Nephron progenitor cell (in vitro differentiated cells): ENCODE measurements around the gene ARHGAP42.

Experiments
- DNase-seq: peaks from one replicate; pipeline ENCODE4 v3.0.0; 2021
- H3K27ac Mint-ChIP-seq: 2 replicates; pipeline ENCODE4 v1.8.0; 2021; ENCODE audit warnings: mild to moderate bottlenecking, moderate library complexity, mixed read lengths
- H3K27me3 Mint-ChIP-seq: 2 replicates; pipeline ENCODE4 v1.8.0; 2021; ENCODE audit warnings: mild to moderate bottlenecking, low read depth, mixed read lengths; ENCODE audit not compliant: poor library complexity
- H3K36me3 Mint-ChIP-seq: 2 replicates; pipeline ENCODE4 v1.8.0; 2021; ENCODE audit warnings: low read depth, mixed read lengths
- H3K4me1 Mint-ChIP-seq: 2 replicates; pipeline ENCODE4 v1.8.0; 2021; ENCODE audit warnings: mixed read lengths
- H3K4me3 Mint-ChIP-seq: 2 replicates; pipeline ENCODE4 v1.8.0; 2021; ENCODE audit warnings: mild to moderate bottlenecking, moderate library complexity, mixed read lengths
- H3K9me3 Mint-ChIP-seq: 2 replicates; pipeline ENCODE4 v1.8.0; 2021; ENCODE audit warnings: mild to moderate bottlenecking, moderate library complexity, mixed read lengths
- TF ChIP-seq, protein P1 (sequence below): fragments of 200-600 bp; sonication (generic); IDR thresholded peaks from 2 replicates; pipeline ENCODE4 v1.5.0; 2021; ENCODE audit warnings: antibody characterized with exemption

The ARHGAP42 gene

GRCh38 chr11:100961633-100962032 is 274.5 kb downstream of the ARHGAP42 start:
- no peaks in the 10 kb centered on the region for H3K4me1 Mint-ChIP-seq
- H3K36me3 Mint-ChIP-seq, result peaks cover 44% of the 10 kb centered on the region
- H3K27ac Mint-ChIP-seq, result no peak overlapping the region
- H3K9me3 Mint-ChIP-seq, result no peaks in the 10 kb centered on the region
- no peak for DNase-seq
- H3K4me3 Mint-ChIP-seq, result no peak overlapping the region
- H3K27me3 Mint-ChIP-seq, result no peaks in the 10 kb centered on the region
- TF ChIP-seq, protein P1, sequence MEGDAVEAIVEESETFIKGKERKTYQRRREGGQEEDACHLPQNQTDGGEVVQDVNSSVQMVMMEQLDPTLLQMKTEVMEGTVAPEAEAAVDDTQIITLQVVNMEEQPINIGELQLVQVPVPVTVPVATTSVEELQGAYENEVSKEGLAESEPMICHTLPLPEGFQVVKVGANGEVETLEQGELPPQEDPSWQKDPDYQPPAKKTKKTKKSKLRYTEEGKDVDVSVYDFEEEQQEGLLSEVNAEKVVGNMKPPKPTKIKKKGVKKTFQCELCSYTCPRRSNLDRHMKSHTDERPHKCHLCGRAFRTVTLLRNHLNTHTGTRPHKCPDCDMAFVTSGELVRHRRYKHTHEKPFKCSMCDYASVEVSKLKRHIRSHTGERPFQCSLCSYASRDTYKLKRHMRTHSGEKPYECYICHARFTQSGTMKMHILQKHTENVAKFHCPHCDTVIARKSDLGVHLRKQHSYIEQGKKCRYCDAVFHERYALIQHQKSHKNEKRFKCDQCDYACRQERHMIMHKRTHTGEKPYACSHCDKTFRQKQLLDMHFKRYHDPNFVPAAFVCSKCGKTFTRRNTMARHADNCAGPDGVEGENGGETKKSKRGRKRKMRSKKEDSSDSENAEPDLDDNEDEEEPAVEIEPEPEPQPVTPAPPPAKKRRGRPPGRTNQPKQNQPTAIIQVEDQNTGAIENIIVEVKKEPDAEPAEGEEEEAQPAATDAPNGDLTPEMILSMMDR, result no peak

- TF ChIP-seq, protein P1, result no peak
Observed at GRCh38 chr11:100963375-100963774, 276.3 kb downstream of the ARHGAP42 start.

GRCh38 chr11:100964435-100964834 is 277.3 kb downstream of the ARHGAP42 start:
- DNase-seq, result no peak
- no peaks in the 10 kb centered on the region for H3K4me1 Mint-ChIP-seq
- H3K27ac Mint-ChIP-seq, result no peak overlapping the region
- H3K9me3 Mint-ChIP-seq, result peaks cover 7% of the 10 kb centered on the region
- TF ChIP-seq, protein P1, result no peak
- H3K27me3 Mint-ChIP-seq, result no peaks in the 10 kb centered on the region
- H3K36me3 Mint-ChIP-seq, result peaks cover 69% of the 10 kb centered on the region
- H3K4me3 Mint-ChIP-seq, result no peak overlapping the region

More at GRCh38 chr11:100963375-100963774, 276.3 kb downstream of the ARHGAP42 start:
- no peak overlapping the region for H3K4me3 Mint-ChIP-seq
- H3K27ac Mint-ChIP-seq, result no peak overlapping the region
- no peak for DNase-seq
- H3K27me3 Mint-ChIP-seq, result no peaks in the 10 kb centered on the region
- H3K36me3 Mint-ChIP-seq, result peaks cover 58% of the 10 kb centered on the region
- no peaks in the 10 kb centered on the region for H3K4me1 Mint-ChIP-seq
- H3K9me3 Mint-ChIP-seq, result no peaks in the 10 kb centered on the region

GRCh38 chr11:100965346-100965745 is 278.3 kb downstream of the ARHGAP42 start:
- TF ChIP-seq, protein P1, result no peak
- H3K4me3 Mint-ChIP-seq, result no peak overlapping the region
- no peaks in the 10 kb centered on the region for H3K27me3 Mint-ChIP-seq
- no peak for DNase-seq
- H3K36me3 Mint-ChIP-seq, result peaks cover 78% of the 10 kb centered on the region
- no peaks in the 10 kb centered on the region for H3K4me1 Mint-ChIP-seq
- H3K9me3 Mint-ChIP-seq, result peaks cover 15% of the 10 kb centered on the region
- no peak overlapping the region for H3K27ac Mint-ChIP-seq

GRCh38 chr11:100966366-100966765 is 279.3 kb downstream of the ARHGAP42 start:
- H3K36me3 Mint-ChIP-seq, result peaks cover 85% of the 10 kb centered on the region
- H3K27me3 Mint-ChIP-seq, result no peaks in the 10 kb centered on the region
- DNase-seq, result no peak
- no peak overlapping the region for H3K4me3 Mint-ChIP-seq
- TF ChIP-seq, protein P1, result no peak
- no peaks in the 10 kb centered on the region for H3K4me1 Mint-ChIP-seq
- no peak overlapping the region for H3K27ac Mint-ChIP-seq
- peaks cover 18% of the 10 kb centered on the region for H3K9me3 Mint-ChIP-seq

GRCh38 chr11:100969008-100969407 is 281.9 kb downstream of the ARHGAP42 start:
- H3K36me3 Mint-ChIP-seq, result peaks cover 80% of the 10 kb centered on the region
- TF ChIP-seq, protein P1, result no peak
- no peak for DNase-seq
- no peak overlapping the region for H3K27ac Mint-ChIP-seq
- peaks cover 18% of the 10 kb centered on the region for H3K9me3 Mint-ChIP-seq
- no peak overlapping the region for H3K4me3 Mint-ChIP-seq
- H3K4me1 Mint-ChIP-seq, result no peaks in the 10 kb centered on the region
- H3K27me3 Mint-ChIP-seq, result no peaks in the 10 kb centered on the region
